ENCODE results near the gene INPP5E.

INPP5E gene

DNA sequence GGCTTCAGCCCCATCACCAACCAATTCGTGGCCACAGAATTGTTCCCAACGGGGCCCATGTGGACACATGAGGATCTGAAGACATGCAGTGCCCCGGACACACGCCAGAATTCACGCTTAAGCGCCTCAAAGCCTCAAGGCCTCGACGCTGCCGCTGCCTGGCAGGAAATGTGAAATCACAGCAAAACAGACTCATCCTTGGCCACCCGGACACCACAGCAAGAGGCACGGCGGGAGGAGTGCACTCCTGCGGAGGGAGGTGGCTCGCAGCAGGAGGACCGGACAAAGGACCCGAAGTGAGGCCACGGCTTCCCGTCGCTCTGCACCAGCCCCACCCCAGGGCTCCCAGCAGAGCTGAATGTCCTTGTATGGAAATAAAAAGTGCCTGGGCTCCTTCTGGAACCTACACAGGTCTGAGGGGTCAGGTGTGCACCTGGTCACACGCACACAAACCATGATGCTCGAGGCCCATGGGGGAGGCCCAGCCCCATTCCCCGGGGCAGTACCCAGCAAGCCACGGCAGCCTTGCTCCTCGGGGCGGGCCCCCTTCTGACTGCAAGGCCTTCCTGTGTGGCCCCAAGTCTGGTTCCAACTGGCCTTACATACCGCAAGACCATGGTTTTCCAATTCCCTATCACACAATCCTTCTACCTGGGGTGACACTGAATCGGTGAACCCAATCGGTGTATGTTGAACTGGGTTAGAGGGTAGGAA lies 33.2 kb upstream of the INPP5E start:
- DNase-seq (ENCODE audit: low read depth) = no peak

DNA sequence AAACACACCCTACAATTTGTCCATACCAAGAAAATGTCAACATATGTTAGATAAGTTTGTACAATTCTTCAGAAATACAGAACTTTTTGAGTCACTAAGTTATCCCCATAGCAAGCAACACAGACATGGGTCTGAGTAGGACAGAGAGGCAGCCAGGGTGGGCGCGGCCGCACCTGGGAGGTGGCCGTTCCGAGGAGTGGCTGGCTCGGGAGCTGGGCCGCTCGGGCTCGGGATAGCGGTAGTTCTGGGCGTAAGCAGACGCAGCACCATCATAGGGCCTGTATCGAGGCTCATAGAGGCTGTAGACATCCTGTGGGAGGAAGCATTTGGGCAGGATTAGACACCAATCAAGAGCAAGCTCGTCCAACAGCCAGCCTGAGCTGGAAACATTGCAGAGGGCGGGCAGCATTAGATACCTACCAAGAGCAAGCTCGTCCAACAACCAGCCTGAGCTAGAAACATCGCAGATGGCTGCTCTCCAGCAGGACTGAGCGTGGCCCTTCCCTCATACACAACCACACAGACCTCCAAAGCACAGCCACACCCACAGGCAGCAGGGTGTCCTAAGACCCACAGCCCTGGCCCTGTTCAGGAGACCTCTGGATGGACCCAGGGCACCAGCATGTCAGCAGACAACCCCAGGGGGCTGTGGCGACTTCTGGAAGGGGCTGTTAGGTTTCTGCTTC lies 32.3 kb upstream of the INPP5E start:
- no peak for DNase-seq (ENCODE audit: low read depth)

DNA sequence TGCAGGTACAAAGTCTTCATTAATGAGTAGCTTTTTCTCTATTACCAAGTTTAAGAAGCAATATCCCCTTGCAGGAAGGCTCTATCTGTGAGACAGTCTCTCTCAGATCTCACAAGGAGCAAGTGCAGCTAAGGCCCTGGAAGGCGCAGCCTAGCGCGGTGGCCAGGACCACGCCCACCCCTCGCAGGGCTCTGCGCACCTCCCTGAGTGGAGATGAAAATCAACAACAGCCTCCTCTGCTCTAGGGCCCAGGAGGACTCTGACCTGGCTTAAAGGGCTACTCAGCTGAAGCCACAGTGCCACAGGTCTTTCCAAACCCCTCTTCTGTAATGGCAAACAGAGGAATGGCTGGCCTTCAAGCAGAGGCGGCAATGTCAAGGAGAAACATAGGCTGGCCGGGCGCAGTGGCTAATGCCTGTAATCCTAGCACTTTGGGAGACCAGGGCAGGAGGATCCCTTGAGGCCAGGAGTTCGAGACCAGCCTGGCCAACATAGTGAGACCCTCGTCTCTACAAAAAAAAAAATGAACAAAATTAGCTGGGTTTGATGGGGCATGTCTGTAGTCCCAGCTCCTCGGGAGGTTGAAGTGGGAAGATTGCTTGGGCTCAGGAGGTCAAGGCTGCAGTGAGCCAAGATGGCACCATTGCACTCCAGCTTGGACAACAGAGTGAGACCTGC lies 31.3 kb upstream of the INPP5E start:
- DNase-seq (ENCODE audit: low read depth) = no peak

DNA sequence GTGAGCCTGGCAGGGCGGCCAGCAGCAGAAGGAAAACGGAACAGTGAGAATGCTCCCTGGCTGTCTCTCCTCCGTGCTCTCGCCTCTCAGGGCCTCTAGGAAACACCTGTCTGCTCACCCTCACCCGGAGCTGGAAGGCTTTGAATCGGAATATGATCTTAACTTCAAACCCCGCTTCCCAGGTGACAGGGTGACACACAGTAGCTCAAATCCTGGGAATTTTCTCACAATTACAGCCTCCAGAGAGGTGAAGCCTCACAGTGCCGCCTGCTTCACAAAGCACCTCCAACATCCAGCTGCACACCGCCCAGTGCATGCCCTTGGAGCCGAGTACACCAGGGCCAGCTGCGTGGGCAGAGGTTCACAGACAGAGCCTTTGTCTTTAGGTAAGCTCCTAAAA lies 30.7 kb upstream of the INPP5E start:
- no peak for DNase-seq (ENCODE audit: low read depth)

DNA sequence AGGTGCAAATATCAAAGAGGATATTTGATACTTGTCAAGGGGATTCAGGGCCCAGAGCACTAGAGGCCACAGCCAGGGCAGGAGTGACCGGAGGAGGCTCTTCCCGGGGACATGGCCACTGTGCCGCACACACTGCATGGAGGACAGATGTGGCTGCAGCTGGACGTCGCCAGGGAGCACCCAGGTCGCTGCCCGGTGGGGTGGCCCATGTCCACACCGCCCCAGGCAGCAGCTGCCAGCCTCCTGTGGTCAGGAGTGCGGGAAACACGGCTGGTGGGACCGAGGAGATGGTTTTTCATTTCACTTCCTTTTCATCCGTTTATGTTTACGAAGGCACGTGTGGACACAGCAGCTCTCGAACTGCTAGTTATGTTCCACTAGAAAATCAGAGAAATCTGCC lies 28.1 kb upstream of the INPP5E start:
- DNase-seq (ENCODE audit: low read depth) = no peak

DNA sequence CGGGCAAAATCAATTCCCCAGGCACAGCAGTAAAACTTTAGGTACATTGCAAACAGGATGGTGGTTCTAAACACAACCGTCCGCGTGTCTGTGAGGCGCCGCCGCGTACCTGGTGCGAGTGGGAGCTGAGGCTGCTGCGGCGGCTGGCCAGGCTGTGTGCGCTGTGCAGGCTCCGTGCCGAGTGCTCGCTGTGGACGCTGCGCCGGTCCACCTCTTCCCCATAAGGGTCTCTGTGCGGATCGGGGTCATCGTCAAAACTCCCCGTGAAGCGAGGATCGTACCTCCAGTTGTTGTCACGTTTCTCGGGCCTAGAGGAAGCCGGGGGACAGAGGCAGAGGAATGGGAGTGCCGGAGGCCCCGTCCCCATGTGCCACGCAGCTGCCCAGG lies 26.5 kb upstream of the INPP5E start:
- no peak for DNase-seq (ENCODE audit: low read depth)

DNA sequence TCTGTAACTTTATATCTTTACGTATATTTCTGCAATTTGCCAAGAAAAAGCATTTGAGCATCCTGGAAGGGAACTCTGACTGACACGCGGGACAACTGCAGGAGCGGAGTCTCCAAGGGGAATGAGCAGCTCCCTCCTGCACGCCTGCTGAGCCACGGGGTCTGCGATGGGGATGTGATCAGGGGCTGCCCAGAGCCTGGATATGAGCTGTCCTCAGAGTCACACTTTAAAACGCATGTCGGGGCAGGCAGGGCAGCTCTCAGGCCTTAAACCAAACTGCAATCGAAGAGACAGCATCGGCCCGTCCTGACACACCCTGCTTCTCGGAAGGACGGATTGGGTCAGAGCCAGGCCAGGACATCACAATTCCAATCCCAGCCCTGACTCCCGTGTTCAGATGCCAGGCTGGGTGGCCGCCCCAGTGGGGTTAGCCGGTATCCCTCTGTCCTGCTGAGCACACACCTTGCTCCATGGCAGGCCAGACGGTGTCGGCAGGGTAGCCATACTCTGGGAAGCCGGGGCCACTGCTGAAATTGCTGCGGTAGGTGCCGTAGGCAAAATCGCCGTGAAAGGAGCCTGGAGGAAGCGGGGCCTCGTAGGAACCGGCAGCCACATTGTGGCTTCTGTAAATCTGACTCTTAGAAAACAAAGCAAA lies 26.0 kb upstream of the INPP5E start:
- no peak for DNase-seq (ENCODE audit: low read depth)

DNA sequence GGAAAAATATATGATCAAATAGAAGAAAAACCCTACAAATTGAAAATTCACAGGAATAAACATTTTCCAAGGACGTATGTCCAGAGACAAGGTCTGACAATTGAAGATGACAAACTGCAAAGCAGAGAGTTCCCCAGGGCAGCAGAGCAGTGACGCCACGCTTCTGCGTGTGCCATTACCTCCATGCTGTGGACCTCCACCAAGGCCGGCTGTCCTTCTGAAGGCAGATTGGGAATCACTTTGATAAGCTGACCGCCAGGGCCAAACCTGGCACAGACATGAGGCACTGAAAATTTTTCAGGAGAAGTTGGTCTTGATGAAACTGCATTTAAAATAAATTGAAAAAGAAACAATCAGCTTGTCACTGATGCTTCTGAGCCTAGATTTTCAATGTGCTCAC lies 24.6 kb upstream of the INPP5E start:
- no peak for DNase-seq (ENCODE audit: low read depth)

DNA sequence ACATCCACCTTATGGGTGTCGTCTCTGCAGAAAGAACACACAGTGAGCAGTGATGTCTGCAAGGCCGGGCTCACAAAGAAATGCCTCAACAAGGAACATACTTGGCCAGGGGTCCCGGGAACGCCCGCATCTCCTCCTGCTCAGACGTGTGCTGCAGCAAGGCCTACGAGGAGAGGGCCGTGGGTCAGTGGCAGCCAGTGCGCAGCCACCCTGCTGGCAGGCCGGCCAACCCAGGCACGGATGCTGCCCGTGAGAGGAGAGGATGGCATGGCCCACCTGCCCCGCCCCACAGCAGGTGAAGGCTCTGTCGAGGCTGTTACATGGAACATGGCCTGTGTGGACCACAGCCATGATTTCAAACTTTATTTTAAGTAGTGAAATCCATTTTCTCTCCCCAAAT lies 23.9 kb upstream of the INPP5E start:
- DNase-seq (ENCODE audit: low read depth) = no peak

DNA sequence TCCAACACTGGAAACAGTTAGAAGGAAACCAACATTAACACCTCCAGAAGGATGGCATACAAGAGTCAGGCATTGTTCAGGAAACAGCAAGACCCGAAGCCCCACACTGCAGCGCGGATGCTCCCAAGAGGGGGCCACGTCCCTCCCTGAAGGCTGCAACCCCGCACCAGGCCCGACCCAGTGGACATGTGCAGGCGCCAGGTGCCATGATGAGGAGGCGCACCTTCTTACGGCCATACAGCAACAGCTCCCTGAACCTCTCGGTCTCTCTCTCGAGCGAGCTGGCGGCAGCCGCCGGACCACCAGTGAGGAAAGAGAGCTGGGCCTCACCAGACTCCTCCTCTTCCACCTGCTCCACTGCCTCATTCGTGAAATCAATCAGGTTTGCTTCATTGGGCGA lies 23.0 kb upstream of the INPP5E start:
- DNase-seq (ENCODE audit: low read depth) = no peak

DNA sequence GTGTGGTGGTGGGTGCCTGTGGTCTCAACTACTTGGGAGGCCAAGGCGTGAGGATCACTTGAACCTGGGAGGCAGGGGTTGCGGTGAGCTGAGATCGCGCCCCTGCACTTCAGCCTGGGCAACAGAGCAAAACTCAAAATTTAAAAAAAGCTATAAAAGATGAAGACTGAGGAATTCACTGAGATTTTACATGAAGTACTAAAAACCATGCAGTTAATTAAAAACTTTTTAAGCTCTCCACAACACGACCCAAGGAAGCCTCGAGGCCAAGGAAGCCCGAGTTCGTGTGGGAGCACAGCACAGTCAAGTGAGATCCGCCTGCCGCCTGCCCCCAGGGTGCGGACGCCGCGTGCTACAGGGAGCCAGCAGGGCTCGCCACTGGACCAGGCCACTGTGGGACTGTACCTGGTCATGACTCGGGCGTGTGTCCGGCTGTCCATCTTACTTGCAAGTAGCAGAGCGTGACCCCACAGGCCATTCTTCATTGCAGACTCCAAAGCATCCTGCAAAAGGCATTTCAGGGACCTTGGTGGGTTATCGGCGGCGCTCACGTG lies 21.2 kb upstream of the INPP5E start:
- DNase-seq (ENCODE audit: low read depth) = no peak

DNA sequence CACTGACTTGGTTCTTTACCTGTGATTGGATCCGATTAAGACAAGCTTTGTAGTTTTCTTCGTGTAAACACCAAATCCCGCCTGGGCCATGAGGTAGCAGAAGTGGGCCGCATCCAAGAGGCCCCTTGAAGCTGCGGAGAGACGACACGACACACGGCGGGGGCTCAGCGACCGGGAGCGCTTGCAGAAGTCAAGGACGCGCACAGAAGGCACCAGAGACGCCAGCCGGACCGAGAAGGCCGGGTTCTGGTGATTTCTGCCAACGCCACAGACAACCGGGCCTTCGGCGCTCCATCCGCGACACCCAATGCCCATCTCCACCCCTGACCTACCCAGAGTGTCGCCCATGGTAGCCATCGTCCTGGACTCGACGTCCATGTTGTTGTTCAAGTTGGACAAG lies 19.8 kb upstream of the INPP5E start:
- no peak for DNase-seq (ENCODE audit: low read depth)

DNA sequence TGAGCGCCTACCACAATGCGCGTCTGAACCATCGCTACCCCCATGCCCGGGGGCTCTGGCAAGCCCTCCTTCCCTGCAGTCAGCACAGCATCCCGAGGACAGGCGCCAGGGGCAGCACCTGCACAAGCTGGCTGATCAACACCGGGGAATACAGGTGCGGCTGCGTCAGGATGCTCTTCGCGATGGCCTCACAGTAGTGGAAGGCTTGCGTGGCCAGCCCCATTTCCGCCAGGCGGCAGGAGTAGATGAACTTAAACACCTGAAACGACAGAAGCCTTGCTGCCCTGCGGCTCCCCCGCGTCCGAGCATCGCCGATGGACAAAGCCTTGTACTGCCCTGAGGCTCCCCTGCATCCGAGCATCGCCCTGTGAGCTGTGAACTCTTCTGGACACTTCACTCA lies 17.7 kb upstream of the INPP5E start:
- DNase-seq (ENCODE audit: low read depth) = no peak

DNA sequence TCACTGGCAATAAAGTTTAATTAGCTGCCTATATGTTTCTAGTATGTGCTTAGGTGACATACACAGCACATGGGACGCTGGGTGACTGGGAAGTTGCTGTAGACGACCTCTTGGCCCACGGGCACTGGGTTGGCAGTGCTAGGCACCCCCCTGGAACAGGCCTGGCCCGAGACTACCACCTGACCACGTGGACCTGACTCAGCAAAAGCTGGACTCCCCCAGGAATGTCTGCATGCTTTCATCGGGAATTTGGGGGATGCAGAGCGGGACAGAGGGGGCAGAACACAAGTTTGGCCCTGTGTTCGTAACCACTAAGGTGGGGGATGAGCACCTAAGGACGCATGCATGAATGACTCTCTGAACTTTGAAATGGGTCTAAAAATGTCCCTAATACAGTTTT lies 16.6 kb upstream of the INPP5E start:
- DNase-seq (ENCODE audit: low read depth) = no peak

DNA sequence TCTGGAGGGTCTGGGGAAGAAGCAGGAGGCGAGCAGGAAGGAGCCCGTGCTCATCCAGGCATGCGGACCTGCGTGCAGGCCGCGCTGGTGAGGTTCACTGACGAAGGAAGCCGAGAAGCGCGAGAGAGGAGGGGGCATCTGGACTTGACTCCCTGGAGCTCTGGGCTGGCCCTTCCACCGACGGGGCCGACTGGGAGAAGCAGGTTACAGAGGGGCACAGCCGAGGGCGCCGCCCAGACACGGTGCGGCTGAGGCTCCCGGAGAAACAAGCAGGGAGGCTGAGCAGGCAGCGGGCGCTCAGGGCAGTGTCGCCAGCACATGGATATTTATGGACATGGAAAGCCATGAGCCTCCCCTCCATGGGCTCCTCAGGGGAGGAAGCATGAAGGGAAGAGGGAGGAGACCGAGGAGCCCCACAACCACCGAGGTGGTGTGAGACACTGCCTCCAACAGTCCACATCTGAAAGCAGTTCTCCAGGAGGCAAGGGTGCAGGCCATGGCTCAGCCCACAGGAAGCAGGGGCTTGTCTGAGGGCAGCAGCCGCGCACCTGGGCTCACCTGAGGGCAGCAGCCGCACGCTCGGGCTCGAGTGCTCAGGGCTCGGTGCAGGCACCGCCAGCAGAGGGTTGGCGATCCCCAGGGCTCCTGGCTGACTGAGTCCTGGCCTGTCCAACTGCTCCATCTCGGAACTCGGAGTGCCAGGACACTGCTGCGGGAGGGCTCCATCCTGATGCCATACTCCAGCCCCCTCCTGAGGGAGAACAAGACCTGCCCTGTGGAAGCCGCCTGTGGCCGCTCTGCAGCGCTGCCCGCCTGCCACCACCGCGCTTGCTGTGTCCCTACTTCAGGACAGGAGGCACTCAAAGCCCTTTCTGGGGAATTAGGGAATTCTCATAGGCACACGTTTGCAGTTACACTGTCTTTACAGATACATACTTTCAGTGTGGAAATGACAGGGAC lies 15.7 kb upstream of the INPP5E start:
- DNase-seq (ENCODE audit: low read depth) = no peak

DNA sequence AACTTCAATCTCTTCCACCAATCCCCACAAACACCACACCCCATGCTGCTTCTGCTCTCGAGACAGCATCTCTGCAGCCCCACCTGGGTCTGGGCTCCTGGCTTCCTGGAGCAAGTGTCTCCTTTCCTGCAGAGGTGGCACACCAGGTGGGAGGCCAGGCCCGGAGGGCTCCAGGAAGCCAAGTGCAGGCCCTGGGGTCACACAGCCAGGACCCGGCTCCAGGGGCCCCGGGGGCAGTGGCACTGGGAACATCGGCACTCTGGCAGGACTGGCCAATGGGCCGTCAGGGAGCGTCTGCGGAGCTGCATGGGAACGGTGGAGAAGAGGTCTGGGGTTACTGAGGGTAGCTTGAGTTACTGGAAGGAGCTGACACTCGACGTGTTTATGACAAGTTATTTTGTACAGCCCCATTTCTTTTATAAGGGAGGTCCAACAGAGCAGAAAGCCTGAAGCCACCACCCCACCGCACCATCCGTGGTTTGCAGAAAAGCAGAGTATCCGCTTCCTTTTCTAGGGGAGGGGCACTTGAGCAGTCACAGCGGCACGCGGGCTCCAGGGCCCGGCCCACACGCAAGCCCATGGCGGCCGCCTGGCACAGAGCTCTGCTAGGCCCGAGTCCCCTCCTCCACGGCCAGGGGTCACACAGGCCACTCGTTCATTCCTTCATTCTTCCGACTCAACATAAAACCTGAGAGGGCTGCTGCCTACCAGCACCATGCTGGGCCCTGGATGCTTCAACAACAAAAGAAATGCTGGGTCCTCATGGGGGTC lies 14.6 kb upstream of the INPP5E start:
- no peak for DNase-seq (ENCODE audit: low read depth)

DNA sequence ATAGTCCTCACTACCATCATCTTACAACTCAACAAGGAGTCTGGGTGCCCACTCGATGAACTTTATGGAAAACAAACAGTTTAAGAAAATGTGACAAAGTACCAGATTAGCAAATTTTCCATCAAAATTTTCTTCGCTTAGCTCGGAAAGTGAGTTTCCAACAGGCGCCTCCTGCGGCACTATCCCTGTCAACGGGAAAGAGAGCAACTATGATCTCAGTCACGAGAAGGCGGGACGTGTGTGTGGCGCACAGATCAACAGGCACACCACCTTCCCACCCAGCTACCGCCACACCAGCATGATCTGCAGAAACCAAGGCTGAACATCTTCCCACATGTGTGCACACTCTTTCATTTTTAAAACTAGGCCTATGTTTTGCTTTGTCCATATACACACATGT lies 13.7 kb upstream of the INPP5E start:
- no peak for DNase-seq (ENCODE audit: low read depth)

DNA sequence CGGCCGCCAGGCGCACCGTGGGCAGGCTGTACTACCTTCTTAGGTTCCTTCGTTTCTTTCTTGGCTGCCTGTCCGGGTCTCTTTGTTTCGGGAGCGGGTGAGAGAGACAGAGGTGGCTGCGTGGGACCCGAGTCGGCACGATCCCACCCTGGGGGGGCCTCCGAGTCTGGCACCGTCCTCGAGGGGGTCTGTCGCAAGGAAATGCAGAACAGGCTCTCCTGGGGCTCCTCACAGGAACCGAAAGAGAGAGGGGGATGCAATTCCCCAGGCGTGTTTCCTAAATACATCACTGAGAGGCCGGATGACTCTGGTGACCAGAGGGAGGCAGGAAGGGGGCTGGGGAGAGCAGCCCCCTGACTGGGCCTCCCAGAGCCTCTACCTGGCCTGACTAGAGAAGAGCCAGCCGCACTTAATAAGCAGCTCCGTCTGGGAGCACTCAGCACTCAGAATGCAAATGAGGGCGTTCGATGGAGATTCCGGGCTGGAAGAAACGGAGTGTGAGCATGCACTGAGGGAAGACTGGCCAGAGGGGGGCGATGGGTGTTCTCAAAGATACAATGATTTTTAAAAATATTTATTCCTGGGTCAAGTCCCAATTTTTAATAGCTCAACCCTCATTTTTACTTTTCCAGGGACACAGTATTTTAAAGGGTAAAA lies 11.7 kb upstream of the INPP5E start:
- DNase-seq (ENCODE audit: low read depth) = no peak

DNA sequence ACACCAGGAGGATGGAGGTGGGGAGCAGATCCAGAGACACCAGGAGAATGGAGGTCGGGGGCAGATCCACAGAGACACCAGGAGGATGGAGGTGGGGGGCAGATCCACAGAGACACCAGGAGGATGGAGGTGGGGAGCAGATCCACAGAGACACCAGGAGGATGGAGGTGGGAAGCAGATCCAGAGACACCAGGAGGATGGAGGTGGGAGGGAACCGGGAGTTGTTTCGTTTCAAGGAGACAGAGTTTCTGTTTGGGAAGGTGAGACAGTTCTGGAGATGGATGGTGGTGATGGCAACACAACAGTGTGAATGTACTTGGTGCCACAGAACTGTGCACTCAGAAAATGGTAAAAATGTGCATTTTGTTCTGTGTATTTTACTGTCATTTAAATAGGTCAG lies 9.0 kb upstream of the INPP5E start:
- no peak for DNase-seq (ENCODE audit: low read depth)

DNA sequence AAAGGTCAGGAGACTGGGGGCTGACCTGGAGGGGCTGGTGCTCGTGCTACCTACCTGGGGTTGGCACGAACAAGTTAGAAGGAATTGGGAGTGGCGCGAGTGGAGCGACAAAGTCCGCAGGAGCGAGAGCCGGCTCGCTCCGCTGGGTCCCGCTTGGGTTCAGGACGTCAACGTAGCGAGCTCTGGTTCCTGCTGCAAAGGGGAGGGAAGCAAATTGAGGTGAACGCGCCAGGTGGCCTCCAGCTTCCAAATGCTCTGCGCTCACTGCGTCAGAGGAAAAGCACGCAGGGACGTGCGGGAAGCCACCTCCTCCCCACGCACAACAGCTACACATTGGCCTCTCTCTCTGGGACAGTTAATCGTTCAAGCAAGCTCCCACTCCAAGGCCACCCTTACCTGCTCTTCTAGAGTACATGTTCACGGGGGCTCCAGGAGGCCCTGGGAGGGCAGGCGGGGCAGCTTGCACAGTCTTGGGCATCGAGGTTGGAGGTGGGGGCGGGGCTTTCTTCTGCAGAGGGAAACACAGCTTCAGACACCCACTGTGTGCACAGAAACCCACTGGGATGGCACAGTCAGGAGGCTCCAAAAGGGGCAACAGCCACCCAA lies 7.6 kb upstream of the INPP5E start:
- no peak for DNase-seq (ENCODE audit: low read depth)
